Bronchial epithelial cell (primary cell): ENCODE results near the gene NIM1K. TPM values are rescaled to one million over a fixed set of nuclear protein-coding genes. Genes with fewer than 3 reads are reported as not detected.

Experiments
- DNase-seq: peaks from one replicate; pipeline ENCODE4 v3.0.0-alpha.2; 2010; ENCODE audit warnings: low read depth
- FAIRE-seq: peaks from 2 replicates; lab custom pipeline; 2011; peaks lifted over from hg19 to GRCh38; lab: Jason Lieb, UNC
- H3K27me3 ChIP-seq: 2 replicates; pipeline ENCODE4 v1.5.1; 2011; ENCODE audit warnings: low read length; ENCODE audit not compliant: control insufficient read depth, insufficient read depth
- H3K36me3 ChIP-seq: 2 replicates; pipeline ENCODE4 v1.5.1; 2011; ENCODE audit warnings: low read length; ENCODE audit not compliant: control insufficient read depth, insufficient read depth
- H3K4me3 ChIP-seq: 2 replicates; pipeline ENCODE4 v1.5.1; 2011; ENCODE audit warnings: mild to moderate bottlenecking, low read depth, low read length, control low read depth
- CTCF ChIP-seq: IDR thresholded peaks from 2 replicates; pipeline ENCODE4 v1.5.1; 2011; ENCODE audit warnings: mild to moderate bottlenecking, moderate library complexity, low read length, control low read depth, inconsistent platforms; ENCODE audit not compliant: insufficient read depth, severe bottlenecking
- total RNA-seq: library from RNA; depleted of rRNA; stranded (reverse); fragments of >200 nt; gene quantifications from 2 replicates; pipeline ENCODE4 v1.2.1, GENCODE V29; 2014

The NIM1K gene
- total RNA-seq, 1 donor from 2014 or later = not detected

GRCh38 chr5:43313035-43313853 lies 121.2 kb downstream of the NIM1K start, which contains the start of gene HMGCS1:
Gene HMGCS1 (minus strand): TSS chr5:43313412. CDS start chr5:43298965, 14,447 bp downstream.
- no peak for TF ChIP-seq CTCF
- FAIRE-seq = no peak
- Histone ChIP-seq H3K27me3 (no peaks in the 10 kb centered on the region), H3K36me3 (peaks cover 1% of the 10 kb centered on the region), H3K4me3 (peak within 1 kb of the TSS; percentile 71)
- peak; percentile 99 for DNase-seq

GRCh38 chr5:43313854-43314457 lies 121.9 kb downstream of the NIM1K start:
- no peaks in the 10 kb centered on the region for H3K27me3 ChIP-seq
- TF ChIP-seq CTCF = no peak
- FAIRE-seq (no peak), DNase-seq (no peak)
- peaks cover 1% of the 10 kb centered on the region for H3K36me3 ChIP-seq
- H3K4me3 ChIP-seq = peak overlapping the region; percentile 28

GRCh38 chr5:43314724-43315123 lies 122.7 kb downstream of the NIM1K start:
- H3K27me3 ChIP-seq = no peaks in the 10 kb centered on the region
- DNase-seq (peak; percentile 39), FAIRE-seq (no peak)
- TF ChIP-seq CTCF = no peak
- H3K4me3 ChIP-seq = no peak overlapping the region
- H3K36me3 ChIP-seq = peaks cover 1% of the 10 kb centered on the region

- DNase-seq (peak; percentile 97), FAIRE-seq (no peak)
- no peak overlapping the region for H3K4me3 ChIP-seq
- no peaks in the 10 kb centered on the region for H3K27me3 ChIP-seq
- H3K36me3 ChIP-seq = peaks cover 1% of the 10 kb centered on the region
- TF ChIP-seq CTCF = no peak
Observed at GRCh38 chr5:43315263-43315662, 123.2 kb downstream of the NIM1K start.

GRCh38 chr5:43315682-43316081 lies 123.7 kb downstream of the NIM1K start:
- no peak for DNase-seq
- no peaks in the 10 kb centered on the region for H3K36me3 ChIP-seq
- FAIRE-seq = no peak
- H3K4me3 ChIP-seq = no peak overlapping the region
- H3K27me3 ChIP-seq = no peaks in the 10 kb centered on the region
- TF ChIP-seq CTCF = no peak
